ENCODE measurements around the gene ABITRAM.
"Not testable (repeated sequence)": the region's sequence is repeated elsewhere in the genome, so short reads cannot be mapped to it uniquely, and the experiment has no call there.

DNA sequence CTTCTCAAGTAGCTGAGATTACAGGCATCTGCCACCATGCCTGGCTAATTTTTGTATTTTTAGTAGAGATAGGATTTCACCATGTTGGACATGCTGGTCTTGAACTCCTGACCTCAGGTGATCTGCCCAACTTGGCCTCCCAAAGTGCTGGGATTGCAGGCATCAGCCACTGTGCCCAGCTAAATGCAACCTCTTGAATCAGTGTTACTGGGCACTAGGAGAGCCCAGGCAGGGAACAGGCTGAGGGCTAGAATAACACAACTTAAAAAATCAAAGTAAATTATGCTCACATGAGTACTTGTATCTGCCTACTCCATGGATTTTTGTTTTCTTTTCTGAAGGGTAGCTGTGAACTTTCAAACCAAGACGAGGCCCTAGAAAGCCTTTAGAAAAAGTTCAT is 13.8 kb upstream of the ABITRAM start:
- not testable (repeated sequence) for TF ChIP-seq EZH2 (IDR thresholded peaks at IDR 0.05; ENCODE audit: low read depth, unreplicated experiment); NANOG (IDR thresholded peaks at IDR 0.05; ENCODE audit: borderline replicate concordance); ZNF331 (CRISPR knock-in tag; IDR thresholded peaks at IDR 0.05; ENCODE audit: low read depth); POLR2AphosphoS5 (IDR thresholded peaks at IDR 0.05; ENCODE audit: low read depth); STAT1 (IDR thresholded peaks at IDR 0.05; ENCODE audit: unreplicated experiment); EZH2phosphoT487 (IDR thresholded peaks at IDR 0.05; ENCODE audit: unreplicated experiment)
- TF ChIP-seq, protein P1, sequence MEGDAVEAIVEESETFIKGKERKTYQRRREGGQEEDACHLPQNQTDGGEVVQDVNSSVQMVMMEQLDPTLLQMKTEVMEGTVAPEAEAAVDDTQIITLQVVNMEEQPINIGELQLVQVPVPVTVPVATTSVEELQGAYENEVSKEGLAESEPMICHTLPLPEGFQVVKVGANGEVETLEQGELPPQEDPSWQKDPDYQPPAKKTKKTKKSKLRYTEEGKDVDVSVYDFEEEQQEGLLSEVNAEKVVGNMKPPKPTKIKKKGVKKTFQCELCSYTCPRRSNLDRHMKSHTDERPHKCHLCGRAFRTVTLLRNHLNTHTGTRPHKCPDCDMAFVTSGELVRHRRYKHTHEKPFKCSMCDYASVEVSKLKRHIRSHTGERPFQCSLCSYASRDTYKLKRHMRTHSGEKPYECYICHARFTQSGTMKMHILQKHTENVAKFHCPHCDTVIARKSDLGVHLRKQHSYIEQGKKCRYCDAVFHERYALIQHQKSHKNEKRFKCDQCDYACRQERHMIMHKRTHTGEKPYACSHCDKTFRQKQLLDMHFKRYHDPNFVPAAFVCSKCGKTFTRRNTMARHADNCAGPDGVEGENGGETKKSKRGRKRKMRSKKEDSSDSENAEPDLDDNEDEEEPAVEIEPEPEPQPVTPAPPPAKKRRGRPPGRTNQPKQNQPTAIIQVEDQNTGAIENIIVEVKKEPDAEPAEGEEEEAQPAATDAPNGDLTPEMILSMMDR (conservative IDR thresholded peaks at IDR 0.05; ENCODE audit: low read depth in 2 of 2): not testable (repeated sequence)
- TF ChIP-seq, protein P2, sequence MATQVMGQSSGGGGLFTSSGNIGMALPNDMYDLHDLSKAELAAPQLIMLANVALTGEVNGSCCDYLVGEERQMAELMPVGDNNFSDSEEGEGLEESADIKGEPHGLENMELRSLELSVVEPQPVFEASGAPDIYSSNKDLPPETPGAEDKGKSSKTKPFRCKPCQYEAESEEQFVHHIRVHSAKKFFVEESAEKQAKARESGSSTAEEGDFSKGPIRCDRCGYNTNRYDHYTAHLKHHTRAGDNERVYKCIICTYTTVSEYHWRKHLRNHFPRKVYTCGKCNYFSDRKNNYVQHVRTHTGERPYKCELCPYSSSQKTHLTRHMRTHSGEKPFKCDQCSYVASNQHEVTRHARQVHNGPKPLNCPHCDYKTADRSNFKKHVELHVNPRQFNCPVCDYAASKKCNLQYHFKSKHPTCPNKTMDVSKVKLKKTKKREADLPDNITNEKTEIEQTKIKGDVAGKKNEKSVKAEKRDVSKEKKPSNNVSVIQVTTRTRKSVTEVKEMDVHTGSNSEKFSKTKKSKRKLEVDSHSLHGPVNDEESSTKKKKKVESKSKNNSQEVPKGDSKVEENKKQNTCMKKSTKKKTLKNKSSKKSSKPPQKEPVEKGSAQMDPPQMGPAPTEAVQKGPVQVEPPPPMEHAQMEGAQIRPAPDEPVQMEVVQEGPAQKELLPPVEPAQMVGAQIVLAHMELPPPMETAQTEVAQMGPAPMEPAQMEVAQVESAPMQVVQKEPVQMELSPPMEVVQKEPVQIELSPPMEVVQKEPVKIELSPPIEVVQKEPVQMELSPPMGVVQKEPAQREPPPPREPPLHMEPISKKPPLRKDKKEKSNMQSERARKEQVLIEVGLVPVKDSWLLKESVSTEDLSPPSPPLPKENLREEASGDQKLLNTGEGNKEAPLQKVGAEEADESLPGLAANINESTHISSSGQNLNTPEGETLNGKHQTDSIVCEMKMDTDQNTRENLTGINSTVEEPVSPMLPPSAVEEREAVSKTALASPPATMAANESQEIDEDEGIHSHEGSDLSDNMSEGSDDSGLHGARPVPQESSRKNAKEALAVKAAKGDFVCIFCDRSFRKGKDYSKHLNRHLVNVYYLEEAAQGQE (IDR thresholded peaks at IDR 0.05; ENCODE audit: unreplicated experiment): not testable (repeated sequence)
- TF ChIP-seq, protein P3, sequence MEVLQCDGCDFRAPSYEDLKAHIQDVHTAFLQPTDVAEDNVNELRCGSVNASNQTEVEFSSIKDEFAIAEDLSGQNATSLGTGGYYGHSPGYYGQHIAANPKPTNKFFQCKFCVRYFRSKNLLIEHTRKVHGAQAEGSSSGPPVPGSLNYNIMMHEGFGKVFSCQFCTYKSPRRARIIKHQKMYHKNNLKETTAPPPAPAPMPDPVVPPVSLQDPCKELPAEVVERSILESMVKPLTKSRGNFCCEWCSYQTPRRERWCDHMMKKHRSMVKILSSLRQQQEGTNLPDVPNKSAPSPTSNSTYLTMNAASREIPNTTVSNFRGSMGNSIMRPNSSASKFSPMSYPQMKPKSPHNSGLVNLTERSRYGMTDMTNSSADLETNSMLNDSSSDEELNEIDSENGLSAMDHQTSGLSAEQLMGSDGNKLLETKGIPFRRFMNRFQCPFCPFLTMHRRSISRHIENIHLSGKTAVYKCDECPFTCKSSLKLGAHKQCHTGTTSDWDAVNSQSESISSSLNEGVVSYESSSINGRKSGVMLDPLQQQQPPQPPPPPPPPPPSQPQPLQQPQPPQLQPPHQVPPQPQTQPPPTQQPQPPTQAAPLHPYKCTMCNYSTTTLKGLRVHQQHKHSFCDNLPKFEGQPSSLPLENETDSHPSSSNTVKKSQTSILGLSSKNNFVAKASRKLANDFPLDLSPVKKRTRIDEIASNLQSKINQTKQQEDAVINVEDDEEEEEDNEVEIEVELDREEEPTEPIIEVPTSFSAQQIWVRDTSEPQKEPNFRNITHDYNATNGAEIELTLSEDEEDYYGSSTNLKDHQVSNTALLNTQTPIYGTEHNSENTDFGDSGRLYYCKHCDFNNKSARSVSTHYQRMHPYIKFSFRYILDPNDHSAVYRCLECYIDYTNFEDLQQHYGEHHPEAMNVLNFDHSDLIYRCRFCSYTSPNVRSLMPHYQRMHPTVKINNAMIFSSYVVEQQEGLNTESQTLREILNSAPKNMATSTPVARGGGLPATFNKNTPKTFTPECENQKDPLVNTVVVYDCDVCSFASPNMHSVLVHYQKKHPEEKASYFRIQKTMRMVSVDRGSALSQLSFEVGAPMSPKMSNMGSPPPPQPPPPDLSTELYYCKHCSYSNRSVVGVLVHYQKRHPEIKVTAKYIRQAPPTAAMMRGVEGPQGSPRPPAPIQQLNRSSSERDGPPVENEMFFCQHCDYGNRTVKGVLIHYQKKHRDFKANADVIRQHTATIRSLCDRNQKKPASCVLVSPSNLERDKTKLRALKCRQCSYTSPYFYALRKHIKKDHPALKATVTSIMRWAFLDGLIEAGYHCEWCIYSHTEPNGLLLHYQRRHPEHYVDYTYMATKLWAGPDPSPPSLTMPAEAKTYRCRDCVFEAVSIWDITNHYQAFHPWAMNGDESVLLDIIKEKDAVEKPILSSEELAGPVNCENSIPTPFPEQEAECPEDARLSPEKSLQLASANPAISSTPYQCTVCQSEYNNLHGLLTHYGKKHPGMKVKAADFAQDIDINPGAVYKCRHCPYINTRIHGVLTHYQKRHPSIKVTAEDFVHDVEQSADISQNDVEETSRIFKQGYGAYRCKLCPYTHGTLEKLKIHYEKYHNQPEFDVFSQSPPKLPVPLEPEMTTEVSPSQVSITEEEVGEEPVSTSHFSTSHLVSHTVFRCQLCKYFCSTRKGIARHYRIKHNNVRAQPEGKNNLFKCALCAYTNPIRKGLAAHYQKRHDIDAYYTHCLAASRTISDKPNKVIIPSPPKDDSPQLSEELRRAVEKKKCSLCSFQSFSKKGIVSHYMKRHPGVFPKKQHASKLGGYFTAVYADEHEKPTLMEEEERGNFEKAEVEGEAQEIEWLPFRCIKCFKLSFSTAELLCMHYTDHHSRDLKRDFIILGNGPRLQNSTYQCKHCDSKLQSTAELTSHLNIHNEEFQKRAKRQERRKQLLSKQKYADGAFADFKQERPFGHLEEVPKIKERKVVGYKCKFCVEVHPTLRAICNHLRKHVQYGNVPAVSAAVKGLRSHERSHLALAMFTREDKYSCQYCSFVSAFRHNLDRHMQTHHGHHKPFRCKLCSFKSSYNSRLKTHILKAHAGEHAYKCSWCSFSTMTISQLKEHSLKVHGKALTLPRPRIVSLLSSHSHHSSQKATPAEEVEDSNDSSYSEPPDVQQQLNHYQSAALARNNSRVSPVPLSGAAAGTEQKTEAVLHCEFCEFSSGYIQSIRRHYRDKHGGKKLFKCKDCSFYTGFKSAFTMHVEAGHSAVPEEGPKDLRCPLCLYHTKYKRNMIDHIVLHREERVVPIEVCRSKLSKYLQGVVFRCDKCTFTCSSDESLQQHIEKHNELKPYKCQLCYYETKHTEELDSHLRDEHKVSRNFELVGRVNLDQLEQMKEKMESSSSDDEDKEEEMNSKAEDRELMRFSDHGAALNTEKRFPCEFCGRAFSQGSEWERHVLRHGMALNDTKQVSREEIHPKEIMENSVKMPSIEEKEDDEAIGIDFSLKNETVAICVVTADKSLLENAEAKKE (CRISPR knock-in tag; IDR thresholded peaks at IDR 0.05): not testable (repeated sequence)
